K562 (cell line): Measurements from ENCODE around the gene LHX5.

Source experiments
- CHD1 ChIP-seq: fragments of 200-600 bp; sonication (generic); IDR thresholded peaks from one replicate; pipeline ENCODE4 v1.6.1; 2012; ENCODE audit warnings: mild to moderate bottlenecking, moderate library complexity, low read length, inconsistent platforms
- CHD2 ChIP-seq: IDR thresholded peaks from 2 replicates; pipeline ENCODE4 v1.6.1; 2011; ENCODE audit warnings: low read depth, low read length
- TCF7 ChIP-seq: sonication (generic); IDR thresholded peaks from 2 replicates; pipeline ENCODE4 v1.6.1; 2016; ENCODE audit warnings: antibody characterized with exemption, borderline replicate concordance
- TF ChIP-seq, protein P1 (sequence below): sonication (generic); formaldehyde crosslinking; IDR thresholded peaks from 2 replicates; pipeline ENCODE4 v1.8.1; 2023; ENCODE audit warnings: missing genetic modification reagents, mild to moderate bottlenecking, borderline replicate concordance
- TF ChIP-seq, protein P2 (sequence below), 3 experiments: IDR thresholded peaks in 2 of 3; conservative IDR thresholded peaks in 1 of 3; 2 replicates each; pipeline ENCODE4 v1.5.1; 2011 to 2012; ENCODE audit warnings: low read length in 3 of 3, mild to moderate bottlenecking in 3 of 3, control low read depth in 2 of 3, improper control_type of control experiment in 1 of 3, inconsistent platforms in 1 of 3, low read depth in 1 of 3, mixed read lengths in 1 of 3, moderate library complexity in 1 of 3; ENCODE audit not compliant: insufficient read depth in 2 of 3

DNA sequence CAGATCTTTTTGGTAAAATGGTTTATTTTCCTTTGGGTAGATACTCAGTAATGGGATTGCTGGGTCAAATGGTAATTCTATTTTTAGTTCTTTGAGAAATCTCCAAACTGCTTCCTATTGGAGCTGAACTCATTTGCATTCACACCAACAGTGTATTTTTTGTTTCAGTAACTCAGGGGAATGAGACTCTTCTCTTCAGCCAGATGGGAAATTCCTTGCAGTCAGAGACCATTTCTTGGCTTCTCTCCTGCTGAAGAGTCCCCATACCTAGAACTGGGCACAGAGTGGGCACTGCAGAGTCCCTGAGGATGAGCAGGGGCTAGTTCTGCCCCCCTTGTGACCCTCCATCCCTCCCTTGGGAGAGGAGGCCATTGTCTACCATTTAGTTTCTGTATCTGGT, 38.7 kb downstream of the LHX5 start:
- TF ChIP-seq TCF7 = no peak
- TF ChIP-seq CHD1 = no peak
- TF ChIP-seq, protein P1, sequence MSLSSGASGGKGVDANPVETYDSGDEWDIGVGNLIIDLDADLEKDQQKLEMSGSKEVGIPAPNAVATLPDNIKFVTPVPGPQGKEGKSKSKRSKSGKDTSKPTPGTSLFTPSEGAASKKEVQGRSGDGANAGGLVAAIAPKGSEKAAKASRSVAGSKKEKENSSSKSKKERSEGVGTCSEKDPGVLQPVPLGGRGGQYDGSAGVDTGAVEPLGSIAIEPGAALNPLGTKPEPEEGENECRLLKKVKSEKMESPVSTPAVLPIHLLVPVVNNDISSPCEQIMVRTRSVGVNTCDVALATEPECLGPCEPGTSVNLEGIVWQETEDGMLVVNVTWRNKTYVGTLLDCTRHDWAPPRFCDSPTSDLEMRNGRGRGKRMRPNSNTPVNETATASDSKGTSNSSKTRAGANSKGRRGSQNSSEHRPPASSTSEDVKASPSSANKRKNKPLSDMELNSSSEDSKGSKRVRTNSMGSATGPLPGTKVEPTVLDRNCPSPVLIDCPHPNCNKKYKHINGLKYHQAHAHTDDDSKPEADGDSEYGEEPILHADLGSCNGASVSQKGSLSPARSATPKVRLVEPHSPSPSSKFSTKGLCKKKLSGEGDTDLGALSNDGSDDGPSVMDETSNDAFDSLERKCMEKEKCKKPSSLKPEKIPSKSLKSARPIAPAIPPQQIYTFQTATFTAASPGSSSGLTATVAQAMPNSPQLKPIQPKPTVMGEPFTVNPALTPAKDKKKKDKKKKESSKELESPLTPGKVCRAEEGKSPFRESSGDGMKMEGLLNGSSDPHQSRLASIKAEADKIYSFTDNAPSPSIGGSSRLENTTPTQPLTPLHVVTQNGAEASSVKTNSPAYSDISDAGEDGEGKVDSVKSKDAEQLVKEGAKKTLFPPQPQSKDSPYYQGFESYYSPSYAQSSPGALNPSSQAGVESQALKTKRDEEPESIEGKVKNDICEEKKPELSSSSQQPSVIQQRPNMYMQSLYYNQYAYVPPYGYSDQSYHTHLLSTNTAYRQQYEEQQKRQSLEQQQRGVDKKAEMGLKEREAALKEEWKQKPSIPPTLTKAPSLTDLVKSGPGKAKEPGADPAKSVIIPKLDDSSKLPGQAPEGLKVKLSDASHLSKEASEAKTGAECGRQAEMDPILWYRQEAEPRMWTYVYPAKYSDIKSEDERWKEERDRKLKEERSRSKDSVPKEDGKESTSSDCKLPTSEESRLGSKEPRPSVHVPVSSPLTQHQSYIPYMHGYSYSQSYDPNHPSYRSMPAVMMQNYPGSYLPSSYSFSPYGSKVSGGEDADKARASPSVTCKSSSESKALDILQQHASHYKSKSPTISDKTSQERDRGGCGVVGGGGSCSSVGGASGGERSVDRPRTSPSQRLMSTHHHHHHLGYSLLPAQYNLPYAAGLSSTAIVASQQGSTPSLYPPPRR (CRISPR knock-in tag) = no peak
- no peak for TF ChIP-seq CHD2
- TF ChIP-seq, protein P2, sequence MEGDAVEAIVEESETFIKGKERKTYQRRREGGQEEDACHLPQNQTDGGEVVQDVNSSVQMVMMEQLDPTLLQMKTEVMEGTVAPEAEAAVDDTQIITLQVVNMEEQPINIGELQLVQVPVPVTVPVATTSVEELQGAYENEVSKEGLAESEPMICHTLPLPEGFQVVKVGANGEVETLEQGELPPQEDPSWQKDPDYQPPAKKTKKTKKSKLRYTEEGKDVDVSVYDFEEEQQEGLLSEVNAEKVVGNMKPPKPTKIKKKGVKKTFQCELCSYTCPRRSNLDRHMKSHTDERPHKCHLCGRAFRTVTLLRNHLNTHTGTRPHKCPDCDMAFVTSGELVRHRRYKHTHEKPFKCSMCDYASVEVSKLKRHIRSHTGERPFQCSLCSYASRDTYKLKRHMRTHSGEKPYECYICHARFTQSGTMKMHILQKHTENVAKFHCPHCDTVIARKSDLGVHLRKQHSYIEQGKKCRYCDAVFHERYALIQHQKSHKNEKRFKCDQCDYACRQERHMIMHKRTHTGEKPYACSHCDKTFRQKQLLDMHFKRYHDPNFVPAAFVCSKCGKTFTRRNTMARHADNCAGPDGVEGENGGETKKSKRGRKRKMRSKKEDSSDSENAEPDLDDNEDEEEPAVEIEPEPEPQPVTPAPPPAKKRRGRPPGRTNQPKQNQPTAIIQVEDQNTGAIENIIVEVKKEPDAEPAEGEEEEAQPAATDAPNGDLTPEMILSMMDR (IDR thresholded peaks at IDR 0.05 in 2 of 3, conservative IDR thresholded peaks at IDR 0.05 in 1 of 3; ENCODE audit: insufficient read depth in 2 of 3, low read depth in 1 of 3, low read length in 3 of 3) = no peak
